DLD1 (cell line): ENCODE measurements around the gene KCNQ2.

Experiments used
- in situ Hi-C: cut with HindIII; loops from 2 replicates; pipeline ENCODE4 v1.10.0; 2017; ENCODE audit warnings: low sequenced_read_pairs

Gene KCNQ2

GRCh38 chr20:63350597-63351325 lies 121.7 kb downstream of the KCNQ2 start:
- in situ Hi-C loops = no loop called here
